Measurements from ENCODE around the gene MS4A3.
"Not testable (repeated sequence)": the region's sequence is repeated elsewhere in the genome, so short reads cannot be mapped to it uniquely, and the experiment has no call there.

- not testable (repeated sequence) for TF ChIP-seq EZH2phosphoT487 (IDR thresholded peaks at IDR 0.05; ENCODE audit: borderline replicate concordance, low read depth, low read length); CTCF (conservative IDR thresholded peaks at IDR 0.05; ENCODE audit: low read length)
Observed at GRCh38 chr11:60020376-60020775, 36.1 kb upstream of the MS4A3 start.
